Prostate gland (tissue), 2 donors: ENCODE data around the gene RABGAP1L.

ENCODE experiments used
- POLR2A ChIP-seq: fragments of 450-650 bp; IDR thresholded peaks from one replicate; pipeline ENCODE4 v1.6.1; 2016; ENCODE audit warnings: antibody characterized with exemption, mild to moderate bottlenecking
- TF ChIP-seq, protein P1 (sequence below), 4 experiments: fragments of 200-600 bp in 2 of 4; fragments of 450-650 bp in 2 of 4; sonication (generic) in 2 of 4; IDR thresholded peaks; 1 replicate in 3 of 4; 2 replicates in 1 of 4; pipeline ENCODE4 v1.5.1; 2016 to 2019; ENCODE audit warnings: antibody characterized with exemption in 4 of 4, mild to moderate bottlenecking in 2 of 4, moderate library complexity in 2 of 4

DNA sequence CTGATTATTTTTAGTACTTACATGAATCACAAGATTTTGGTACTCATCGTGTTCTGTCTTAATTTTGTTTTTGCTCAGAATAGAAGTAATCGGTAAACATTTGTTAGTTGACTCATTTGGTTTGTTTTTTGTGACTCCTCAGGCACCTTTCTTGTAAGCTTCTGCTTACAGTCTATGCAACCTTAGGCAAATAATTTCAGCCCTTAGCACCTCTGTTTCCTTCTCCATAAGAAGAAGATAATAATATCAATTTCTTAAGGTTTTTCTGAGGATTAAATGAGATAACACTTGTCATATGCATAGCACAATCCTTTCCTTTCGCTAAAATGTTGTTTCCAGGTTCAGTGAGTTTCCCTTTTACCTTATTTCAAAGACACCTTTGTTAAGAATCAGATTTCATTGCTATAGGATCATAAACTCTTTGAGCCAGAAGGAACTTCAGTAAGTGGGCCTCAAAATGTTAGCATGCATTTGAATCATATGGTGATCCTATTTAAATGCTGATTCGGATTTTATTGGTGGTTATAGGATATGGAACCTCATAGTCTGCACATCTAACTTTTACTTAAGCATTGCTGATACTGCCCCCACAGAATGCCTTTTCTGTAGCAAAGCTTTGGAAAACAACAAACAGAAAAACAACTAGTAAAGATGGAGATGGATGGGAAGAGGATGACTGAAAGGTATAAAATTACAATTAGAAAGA lies 567.7 kb downstream of the RABGAP1L start:
- TF ChIP-seq POLR2A = no peak
- TF ChIP-seq, protein P1, sequence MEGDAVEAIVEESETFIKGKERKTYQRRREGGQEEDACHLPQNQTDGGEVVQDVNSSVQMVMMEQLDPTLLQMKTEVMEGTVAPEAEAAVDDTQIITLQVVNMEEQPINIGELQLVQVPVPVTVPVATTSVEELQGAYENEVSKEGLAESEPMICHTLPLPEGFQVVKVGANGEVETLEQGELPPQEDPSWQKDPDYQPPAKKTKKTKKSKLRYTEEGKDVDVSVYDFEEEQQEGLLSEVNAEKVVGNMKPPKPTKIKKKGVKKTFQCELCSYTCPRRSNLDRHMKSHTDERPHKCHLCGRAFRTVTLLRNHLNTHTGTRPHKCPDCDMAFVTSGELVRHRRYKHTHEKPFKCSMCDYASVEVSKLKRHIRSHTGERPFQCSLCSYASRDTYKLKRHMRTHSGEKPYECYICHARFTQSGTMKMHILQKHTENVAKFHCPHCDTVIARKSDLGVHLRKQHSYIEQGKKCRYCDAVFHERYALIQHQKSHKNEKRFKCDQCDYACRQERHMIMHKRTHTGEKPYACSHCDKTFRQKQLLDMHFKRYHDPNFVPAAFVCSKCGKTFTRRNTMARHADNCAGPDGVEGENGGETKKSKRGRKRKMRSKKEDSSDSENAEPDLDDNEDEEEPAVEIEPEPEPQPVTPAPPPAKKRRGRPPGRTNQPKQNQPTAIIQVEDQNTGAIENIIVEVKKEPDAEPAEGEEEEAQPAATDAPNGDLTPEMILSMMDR (IDR thresholded peaks at IDR 0.05) = no peak
